HFF-Myc (cell line): Measurements from ENCODE around the gene PDZRN4.

Experiments used
- DNase-seq: peaks from one replicate; pipeline ENCODE4 v3.0.0-alpha.2; 2011; ENCODE audit warnings: low read depth; ENCODE audit errors: extremely low read depth
- H3K4me3 ChIP-seq: replicated peaks from 2 replicates; pipeline ENCODE4 v1.5.1; 2011; ENCODE audit warnings: low read depth, mild to moderate bottlenecking, control low read depth, low read length
- TF ChIP-seq, protein P1 (sequence below): IDR thresholded peaks from 2 replicates; pipeline ENCODE4 v1.5.1; 2012; ENCODE audit warnings: mild to moderate bottlenecking, low read depth, low read length, control low read depth; ENCODE audit errors: missing control alignments

Gene PDZRN4

GRCh38 chr12:41514907-41515306, 326.8 kb downstream of the PDZRN4 start:
- TF ChIP-seq, protein P1, sequence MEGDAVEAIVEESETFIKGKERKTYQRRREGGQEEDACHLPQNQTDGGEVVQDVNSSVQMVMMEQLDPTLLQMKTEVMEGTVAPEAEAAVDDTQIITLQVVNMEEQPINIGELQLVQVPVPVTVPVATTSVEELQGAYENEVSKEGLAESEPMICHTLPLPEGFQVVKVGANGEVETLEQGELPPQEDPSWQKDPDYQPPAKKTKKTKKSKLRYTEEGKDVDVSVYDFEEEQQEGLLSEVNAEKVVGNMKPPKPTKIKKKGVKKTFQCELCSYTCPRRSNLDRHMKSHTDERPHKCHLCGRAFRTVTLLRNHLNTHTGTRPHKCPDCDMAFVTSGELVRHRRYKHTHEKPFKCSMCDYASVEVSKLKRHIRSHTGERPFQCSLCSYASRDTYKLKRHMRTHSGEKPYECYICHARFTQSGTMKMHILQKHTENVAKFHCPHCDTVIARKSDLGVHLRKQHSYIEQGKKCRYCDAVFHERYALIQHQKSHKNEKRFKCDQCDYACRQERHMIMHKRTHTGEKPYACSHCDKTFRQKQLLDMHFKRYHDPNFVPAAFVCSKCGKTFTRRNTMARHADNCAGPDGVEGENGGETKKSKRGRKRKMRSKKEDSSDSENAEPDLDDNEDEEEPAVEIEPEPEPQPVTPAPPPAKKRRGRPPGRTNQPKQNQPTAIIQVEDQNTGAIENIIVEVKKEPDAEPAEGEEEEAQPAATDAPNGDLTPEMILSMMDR, result peak; percentile 50
- no peak for DNase-seq
- no peak overlapping the region for H3K4me3 ChIP-seq

DNA sequence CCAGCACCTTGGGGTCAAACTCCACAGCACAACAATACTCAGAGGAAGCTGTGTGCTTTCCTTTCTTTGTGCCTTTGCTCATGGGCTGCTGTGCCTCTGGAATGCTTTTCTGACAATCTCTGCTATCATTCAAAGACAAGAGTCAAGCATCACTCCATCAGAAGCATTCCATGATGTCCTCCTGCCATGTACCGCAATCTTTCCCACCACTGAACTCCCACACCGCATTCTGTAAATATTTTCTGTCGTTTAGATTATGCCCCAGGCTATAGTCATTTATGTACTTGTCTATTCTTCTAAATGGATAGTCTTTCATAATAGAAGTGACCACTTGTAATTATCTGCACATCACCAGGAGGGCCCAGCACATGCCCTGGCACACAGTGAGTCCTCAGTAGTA, 327.8 kb downstream of the PDZRN4 start:
- no peak for DNase-seq
- H3K4me3 ChIP-seq, result no peak overlapping the region
- TF ChIP-seq, protein P1, result no peak

GRCh38 chr12:41520869-41521268, 332.7 kb downstream of the PDZRN4 start:
- TF ChIP-seq, protein P1, result no peak
- no peak for DNase-seq
- H3K4me3 ChIP-seq, result no peak overlapping the region

DNA sequence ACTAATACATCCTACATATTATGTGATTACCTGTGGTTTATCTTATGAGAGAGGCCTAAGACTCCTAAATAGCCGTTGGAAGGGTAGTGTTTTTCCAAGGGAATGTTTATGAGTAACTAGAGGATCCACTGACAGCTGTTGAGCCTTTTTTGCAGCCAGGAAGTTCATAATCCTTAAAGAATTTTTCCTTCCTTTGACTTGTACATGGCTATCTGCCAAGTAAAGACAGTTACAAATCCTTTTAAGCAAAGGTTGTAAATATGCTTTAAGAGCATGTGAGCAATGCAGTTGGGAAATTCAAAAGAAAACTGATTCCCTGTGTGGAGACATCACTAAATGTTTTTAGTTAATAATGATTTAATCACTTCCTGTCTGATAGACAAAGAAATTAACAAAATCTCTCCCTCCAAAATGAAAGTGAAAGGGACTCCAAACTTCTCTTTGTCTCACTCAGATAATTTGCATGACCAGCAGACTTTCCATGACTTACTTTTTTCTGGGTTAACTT, 333.8 kb downstream of the PDZRN4 start:
- DNase-seq, result peak; percentile 88
- TF ChIP-seq, protein P1, result no peak
- H3K4me3 ChIP-seq, result no peak overlapping the region

GRCh38 chr12:41527062-41527461, 338.9 kb downstream of the PDZRN4 start:
- no peak overlapping the region for H3K4me3 ChIP-seq
- DNase-seq, result no peak
- TF ChIP-seq, protein P1, result no peak

- TF ChIP-seq, protein P1, result no peak
- no peak for DNase-seq
- no peak overlapping the region for H3K4me3 ChIP-seq
Measured at GRCh38 chr12:41527534-41528116, 339.5 kb downstream of the PDZRN4 start.

- DNase-seq, result no peak
- TF ChIP-seq, protein P1, result no peak
- no peak overlapping the region for H3K4me3 ChIP-seq
Measured at GRCh38 chr12:41528874-41529273, 340.8 kb downstream of the PDZRN4 start.
